Lung (tissue), 13 donors: Measurements from ENCODE around the gene SLFN12. TPM values are rescaled to one million over a fixed set of nuclear protein-coding genes. Genes with fewer than 3 reads are reported as not detected.
A peak's percentile ranks its signal among the peaks of the same experiment; 100 is the strongest.

Experiments
- ATAC-seq: fragments of 200-7000 bp; cut with Tn5 transposase; one replicate; pipeline ENCODE4 v1.9.1; 2020; ENCODE audit warnings: moderate number of reproducible peaks; ENCODE audit not compliant: insufficient read depth, low FRiP score
- DNase-seq, 3 donors: peaks; one replicate each; pipeline ENCODE4 v3.0.0-alpha.2; 2013 to 2017
- H3K27ac ChIP-seq, 2 donors: one replicate each; pipeline ENCODE4 v1.5.1; 2013; ENCODE audit warnings: mild to moderate bottlenecking in 2 of 2, moderate library complexity in 2 of 2, control low read depth in 1 of 2, inconsistent platforms in 1 of 2, low read depth in 1 of 2, low read length in 1 of 2
- H3K27me3 ChIP-seq, 3 donors: one replicate each; pipeline ENCODE4 v1.5.1; 2013; ENCODE audit warnings: low read length in 2 of 3; ENCODE audit not compliant: control insufficient read depth in 3 of 3, insufficient read depth in 3 of 3
- H3K36me3 ChIP-seq, 4 donors: one replicate each; pipeline ENCODE4 v1.5.1; 2013; ENCODE audit warnings: low read length in 4 of 4, mild to moderate bottlenecking in 1 of 4, moderate library complexity in 1 of 4; ENCODE audit not compliant: control insufficient read depth in 4 of 4, insufficient read depth in 4 of 4
- H3K4me1 ChIP-seq, 5 donors: one replicate each; pipeline ENCODE4 v1.5.1; 2013; ENCODE audit warnings: low read length in 5 of 5, mild to moderate bottlenecking in 2 of 5, moderate library complexity in 1 of 5; ENCODE audit not compliant: control insufficient read depth in 5 of 5, insufficient read depth in 5 of 5
- H3K4me3 ChIP-seq: one replicate; pipeline ENCODE4 v1.5.1; 2013; ENCODE audit warnings: mild to moderate bottlenecking, control low read depth, moderate library complexity
- H3K9ac ChIP-seq, 2 donors: one replicate each; pipeline ENCODE4 v1.5.1; 2013; ENCODE audit warnings: low read length in 2 of 2, control low read depth in 1 of 2; ENCODE audit not compliant: insufficient read depth in 1 of 2
- H3K9me3 ChIP-seq, 4 donors: one replicate each; pipeline ENCODE4 v1.5.1; 2013; ENCODE audit warnings: low read length in 3 of 4, mild to moderate bottlenecking in 1 of 4, moderate library complexity in 1 of 4; ENCODE audit not compliant: control insufficient read depth in 4 of 4, insufficient read depth in 3 of 4
- WGBS, 2 donors: extraction: QIAGEN DNeasy Blood & Tissue Kit; methylation state at CpG; one replicate each; pipeline ENCODE4 v1.1.7; 2013; 5-methylcytosine and 5-hydroxymethylcytosine counted together
- polyA plus RNA-seq, 2 donors: library from polyadenylated mRNA; stranded (reverse); fragments of 200-250 nt; gene quantifications; one replicate each; pipeline ENCODE4 v1.2.1, GENCODE V29; 2013
- small RNA-seq: library from RNA; depleted of rRNA; stranded (forward); fragments of <200 nt; gene quantifications from one replicate; pipeline ENCODE3, GENCODE V24; 2014; ENCODE audit warnings: low replicate concordance
- total RNA-seq, 2 donors: library from RNA; depleted of rRNA in 1 of 2; stranded (reverse); fragments of >200 nt in 1 of 2; gene quantifications; one replicate each; pipeline ENCODE4 v1.2.1, GENCODE V29; 2014 to 2021
- TF ChIP-seq, protein P1 (sequence below): IDR thresholded peaks from 2 replicates; pipeline ENCODE4 v1.5.1; 2012; ENCODE audit warnings: mild to moderate bottlenecking; ENCODE audit errors: control extremely low read depth, extremely low read depth
- donor health status: control.
- donor health status: control.
- donor health status: Bipolar disorder and iron deficiency.
- donor health status: healthy.
- donor health status: DM: yes; HTN: yes; CAD: no.

Gene SLFN12
- total and polyA plus RNA-seq, 4 donors = 2.9 to 27.4 (median 8.0) TPM

DNA sequence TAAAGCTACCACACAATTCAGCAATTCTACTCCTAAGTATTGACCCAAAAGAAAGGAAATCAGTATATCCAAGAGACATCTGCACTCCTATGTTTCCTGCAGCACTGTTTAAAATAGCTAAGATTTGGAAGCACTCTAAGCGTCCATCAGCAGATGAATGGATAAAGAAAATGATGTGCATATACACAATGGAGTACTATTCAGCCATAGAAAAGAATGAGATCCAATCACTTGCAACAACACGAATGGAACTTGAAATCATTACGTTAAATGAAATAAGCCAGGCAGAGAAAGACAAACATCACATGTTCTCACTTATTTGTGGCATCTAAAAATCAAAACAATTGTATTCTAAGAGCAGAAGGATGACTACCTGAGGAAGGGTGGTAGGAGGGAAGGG lies 60.4 kb downstream of the SLFN12 start:
- TF ChIP-seq, protein P1, sequence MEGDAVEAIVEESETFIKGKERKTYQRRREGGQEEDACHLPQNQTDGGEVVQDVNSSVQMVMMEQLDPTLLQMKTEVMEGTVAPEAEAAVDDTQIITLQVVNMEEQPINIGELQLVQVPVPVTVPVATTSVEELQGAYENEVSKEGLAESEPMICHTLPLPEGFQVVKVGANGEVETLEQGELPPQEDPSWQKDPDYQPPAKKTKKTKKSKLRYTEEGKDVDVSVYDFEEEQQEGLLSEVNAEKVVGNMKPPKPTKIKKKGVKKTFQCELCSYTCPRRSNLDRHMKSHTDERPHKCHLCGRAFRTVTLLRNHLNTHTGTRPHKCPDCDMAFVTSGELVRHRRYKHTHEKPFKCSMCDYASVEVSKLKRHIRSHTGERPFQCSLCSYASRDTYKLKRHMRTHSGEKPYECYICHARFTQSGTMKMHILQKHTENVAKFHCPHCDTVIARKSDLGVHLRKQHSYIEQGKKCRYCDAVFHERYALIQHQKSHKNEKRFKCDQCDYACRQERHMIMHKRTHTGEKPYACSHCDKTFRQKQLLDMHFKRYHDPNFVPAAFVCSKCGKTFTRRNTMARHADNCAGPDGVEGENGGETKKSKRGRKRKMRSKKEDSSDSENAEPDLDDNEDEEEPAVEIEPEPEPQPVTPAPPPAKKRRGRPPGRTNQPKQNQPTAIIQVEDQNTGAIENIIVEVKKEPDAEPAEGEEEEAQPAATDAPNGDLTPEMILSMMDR = no peak
- 65 to 78% methylated on average over 3 of the region's 3 CpGs for WGBS, 2 donors
- DNase-seq (no peak), ATAC-seq (no peak)
- H3K4me3 ChIP-seq = no peak overlapping the region
- H3K9ac ChIP-seq = no peak overlapping the region
- no peak overlapping the region for H3K27ac ChIP-seq
- no peaks in the 10 kb centered on the region for H3K36me3 ChIP-seq
- H3K9me3 ChIP-seq = no peaks in the 10 kb centered on the region
- peaks cover 0 to 8% (median 0%) of the 10 kb centered on the region in 5 donors for H3K4me1 ChIP-seq
- H3K27me3 ChIP-seq = peaks cover 0 to 70% (median 37%) of the 10 kb centered on the region in 3 donors

DNA sequence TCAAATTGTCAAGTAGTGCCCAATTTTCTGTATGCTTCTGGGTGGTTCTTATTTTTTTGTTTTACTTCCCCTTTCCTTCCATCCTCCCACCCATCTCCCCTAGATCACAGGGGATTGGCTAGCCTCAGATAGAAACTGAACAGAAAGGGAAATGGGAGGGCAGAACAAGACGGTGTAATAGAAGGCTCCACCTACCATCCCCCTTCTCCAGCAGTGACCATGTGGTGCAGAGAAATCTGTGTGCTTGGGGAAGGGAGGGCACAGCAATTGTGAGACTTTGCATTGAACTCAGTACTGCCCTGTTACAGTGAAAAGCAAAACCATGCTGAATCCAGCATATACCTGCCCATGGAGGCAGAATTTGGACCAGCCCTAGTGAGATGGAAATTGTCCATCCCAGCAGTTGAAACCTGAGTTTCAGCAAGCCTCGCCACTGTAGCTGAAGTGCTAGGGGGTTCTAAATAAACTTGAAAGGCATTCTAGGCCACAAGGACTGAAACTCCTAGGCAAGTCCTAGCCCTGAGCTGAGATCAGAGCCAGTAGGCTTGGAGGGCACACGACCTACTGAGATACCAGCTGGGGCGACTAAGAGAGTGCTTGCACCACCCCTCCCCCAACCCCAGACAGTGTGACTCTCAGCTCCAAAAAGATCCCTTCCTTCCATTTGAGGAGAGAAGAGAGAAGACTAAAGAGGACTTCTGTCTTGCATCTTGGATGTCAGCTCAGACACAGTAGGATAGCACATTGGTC lies 64.0 kb downstream of the SLFN12 start:
- TF ChIP-seq, protein P1 = no peak
- ATAC-seq = peak; percentile 76
- peak in 1 of 3 donors; percentile 33 for DNase-seq
- Histone ChIP-seq H3K36me3 (peaks cover 0 to 2% (median 0%) of the 10 kb centered on the region in 4 donors), H3K27ac (no peak overlapping the region), H3K4me3 (no peak overlapping the region), H3K9me3 (no peaks in the 10 kb centered on the region), H3K9ac (no peak overlapping the region), H3K27me3 (peaks cover 0 to 78% (median 27%) of the 10 kb centered on the region in 3 donors), H3K4me1 (no peaks in the 10 kb centered on the region)
- 49 to 59% methylated on average over 4 of the region's 4 CpGs for WGBS, 2 donors

DNA sequence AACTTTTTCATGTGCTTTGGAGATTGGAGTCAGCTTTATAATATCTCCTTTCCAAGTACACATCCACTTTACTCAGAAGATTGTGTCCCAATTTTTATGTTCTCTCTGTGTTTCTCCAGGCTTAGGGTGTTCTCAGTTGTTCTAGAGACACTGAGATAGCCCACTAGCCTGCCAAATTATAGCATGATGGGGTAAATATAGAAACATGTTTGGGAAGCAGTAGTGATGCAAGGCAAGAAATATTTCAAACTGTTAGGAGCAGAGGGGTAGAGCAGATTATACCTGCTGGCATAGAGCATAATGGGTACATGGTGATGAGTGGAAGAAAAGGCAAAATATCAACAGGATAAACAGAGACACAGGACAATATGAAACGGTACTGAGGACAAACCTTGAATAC lies 71.3 kb downstream of the SLFN12 start:
- H3K27ac ChIP-seq = no peak overlapping the region
- no peak for DNase-seq
- no peaks in the 10 kb centered on the region for H3K9me3 ChIP-seq
- WGBS, 2 donors = 45 to 92% methylated on average over 1 of the region's 1 CpG
- peaks cover 0 to 2% (median 0%) of the 10 kb centered on the region in 4 donors for H3K36me3 ChIP-seq
- ATAC-seq = no peak
- TF ChIP-seq, protein P1 = no peak
- H3K4me3 ChIP-seq = no peak overlapping the region
- peaks cover 0 to 41% (median 8%) of the 10 kb centered on the region in 3 donors for H3K27me3 ChIP-seq
- H3K4me1 ChIP-seq = peaks cover 0 to 2% (median 0%) of the 10 kb centered on the region in 5 donors
- no peak overlapping the region for H3K9ac ChIP-seq

Small RNA genes within 50 kb of the gene (small RNA-seq; reads per million reads assigned to genes)
- gene AC060766.3 (not detected), gene AC060766.5 (not detected)

Other genes with a start within 250 kb of the SLFN12 start
- not detected for gene SLC35G3, start 238.1 kb downstream of the SLFN12 start, total RNA-seq
- under 1 TPM in 1 of 2 donors, not detected in 1; 0.04 TPM for gene SLC35G3, start 238.1 kb downstream of the SLFN12 start, polyA plus RNA-seq
- gene SLFN5, start 189.4 kb downstream of the SLFN12 start, total RNA-seq = 10 to 100 TPM; 42.4 to 51.7 TPM
- 10 to 100 TPM in 1 of 2 donors, 1 to 10 TPM in 1; 8.5 to 19.2 TPM for gene SLFN5, start 189.4 kb downstream of the SLFN12 start, polyA plus RNA-seq
- 10 to 100 TPM; 22.7 to 66.0 TPM for gene SLFN11, start 58.9 kb downstream of the SLFN12 start, total RNA-seq
- 10 to 100 TPM; 12.1 to 13.0 TPM for gene SLFN11, start 58.9 kb downstream of the SLFN12 start, polyA plus RNA-seq
- gene SLFN13, start 16.3 kb upstream of the SLFN12 start, total RNA-seq = 10 to 100 TPM; 20.6 to 39.1 TPM
- gene SLFN13, start 16.3 kb upstream of the SLFN12 start, polyA plus RNA-seq = 1 to 10 TPM; 5.2 TPM
- 10 to 100 TPM in 1 of 2 donors, 1 to 10 TPM in 1; 2.1 to 13.2 TPM for gene SLFN12L, start 105.2 kb upstream of the SLFN12 start, total RNA-seq
- gene SLFN12L, start 105.2 kb upstream of the SLFN12 start, polyA plus RNA-seq = under 1 TPM; 0.59 to 0.88 TPM
- gene SLFN14, start 128.3 kb upstream of the SLFN12 start, total RNA-seq = 1 to 10 TPM in 1 of 2 donors, not detected in 1; 2.3 TPM
- gene SLFN14, start 128.3 kb upstream of the SLFN12 start, polyA plus RNA-seq = under 1 TPM in 1 of 2 donors, not detected in 1; 0.34 TPM
- gene PEX12, start 146.1 kb upstream of the SLFN12 start, total RNA-seq = 1 to 10 TPM; 5.1 to 5.3 TPM
- 1 to 10 TPM; 2.6 to 3.7 TPM for gene PEX12, start 146.1 kb upstream of the SLFN12 start, polyA plus RNA-seq
- 100 to 1,000 TPM; 110 to 156 TPM for gene AP2B1, start 154.8 kb upstream of the SLFN12 start, total RNA-seq
- gene AP2B1, start 154.8 kb upstream of the SLFN12 start, polyA plus RNA-seq = 10 to 100 TPM; 52.9 to 55.3 TPM